Liver (tissue), 3 donors: ENCODE data around the gene RNF19B.

Experiments
- EGR1 ChIP-seq, 2 donors: IDR thresholded peaks; 2 replicates each; pipeline ENCODE4 v1.6.1; 2016 to 2018; ENCODE audit warnings: antibody characterized with exemption in 2 of 2, low read depth in 2 of 2
- FOXA1 ChIP-seq: IDR thresholded peaks from 2 replicates; pipeline ENCODE4 v1.6.1; 2016; ENCODE audit warnings: antibody characterized with exemption
- GABPA ChIP-seq, 2 donors: IDR thresholded peaks in 1 of 2; conservative IDR thresholded peaks in 1 of 2; 2 replicates each; pipeline ENCODE4 v1.6.1; 2016; ENCODE audit warnings: antibody characterized with exemption in 2 of 2, mild to moderate bottlenecking in 1 of 2, moderate library complexity in 1 of 2
- JUND ChIP-seq, 2 donors: IDR thresholded peaks; 2 replicates each; pipeline ENCODE4 v1.6.1; 2016; ENCODE audit warnings: antibody characterized with exemption in 2 of 2
- NR2F2 ChIP-seq: IDR thresholded peaks from 2 replicates; pipeline ENCODE4 v1.6.1; 2016; ENCODE audit warnings: antibody characterized with exemption
- RAD21 ChIP-seq, 2 donors: IDR thresholded peaks; 2 replicates each; pipeline ENCODE4 v1.6.1; 2016; ENCODE audit warnings: antibody characterized with exemption in 2 of 2, mild to moderate bottlenecking in 2 of 2
- SP1 ChIP-seq: IDR thresholded peaks from 2 replicates; pipeline ENCODE4 v1.6.1; 2018; ENCODE audit warnings: antibody characterized with exemption, mild to moderate bottlenecking
- YY1 ChIP-seq: IDR thresholded peaks from 2 replicates; pipeline ENCODE4 v1.6.1; 2016; ENCODE audit warnings: antibody characterized with exemption, mild to moderate bottlenecking
- ZBTB33 ChIP-seq: IDR thresholded peaks from 2 replicates; pipeline ENCODE4 v1.6.1; 2016; ENCODE audit warnings: antibody characterized with exemption
- TF ChIP-seq, protein P1 (sequence below): fragments of 150-350 bp; IDR thresholded peaks from 2 replicates; pipeline ENCODE4 v1.5.1; 2017; ENCODE audit warnings: improper control_type of control experiment, low read depth, low read length; ENCODE audit not compliant: missing input control
- TF ChIP-seq, protein P2 (sequence below): IDR thresholded peaks from 2 replicates; pipeline ENCODE4 v1.6.1; 2016; ENCODE audit warnings: antibody characterized with exemption
- TF ChIP-seq, protein P3 (sequence below): IDR thresholded peaks from 2 replicates; pipeline ENCODE4 v1.6.1; 2016; ENCODE audit warnings: antibody characterized with exemption, mild to moderate bottlenecking
- donor health status: healthy.
- donor health status: healthy.

GRCh38 chr1:33004613-33005012 lies 40.0 kb upstream of the RNF19B start:
- TF ChIP-seq, protein P1, sequence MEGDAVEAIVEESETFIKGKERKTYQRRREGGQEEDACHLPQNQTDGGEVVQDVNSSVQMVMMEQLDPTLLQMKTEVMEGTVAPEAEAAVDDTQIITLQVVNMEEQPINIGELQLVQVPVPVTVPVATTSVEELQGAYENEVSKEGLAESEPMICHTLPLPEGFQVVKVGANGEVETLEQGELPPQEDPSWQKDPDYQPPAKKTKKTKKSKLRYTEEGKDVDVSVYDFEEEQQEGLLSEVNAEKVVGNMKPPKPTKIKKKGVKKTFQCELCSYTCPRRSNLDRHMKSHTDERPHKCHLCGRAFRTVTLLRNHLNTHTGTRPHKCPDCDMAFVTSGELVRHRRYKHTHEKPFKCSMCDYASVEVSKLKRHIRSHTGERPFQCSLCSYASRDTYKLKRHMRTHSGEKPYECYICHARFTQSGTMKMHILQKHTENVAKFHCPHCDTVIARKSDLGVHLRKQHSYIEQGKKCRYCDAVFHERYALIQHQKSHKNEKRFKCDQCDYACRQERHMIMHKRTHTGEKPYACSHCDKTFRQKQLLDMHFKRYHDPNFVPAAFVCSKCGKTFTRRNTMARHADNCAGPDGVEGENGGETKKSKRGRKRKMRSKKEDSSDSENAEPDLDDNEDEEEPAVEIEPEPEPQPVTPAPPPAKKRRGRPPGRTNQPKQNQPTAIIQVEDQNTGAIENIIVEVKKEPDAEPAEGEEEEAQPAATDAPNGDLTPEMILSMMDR, result no peak
- no peak for TF ChIP-seq ZBTB33
- no peak for TF ChIP-seq GABPA (IDR thresholded peaks at IDR 0.05 in 1 of 2, conservative IDR thresholded peaks at IDR 0.05 in 1 of 2)
- TF ChIP-seq, protein P2, sequence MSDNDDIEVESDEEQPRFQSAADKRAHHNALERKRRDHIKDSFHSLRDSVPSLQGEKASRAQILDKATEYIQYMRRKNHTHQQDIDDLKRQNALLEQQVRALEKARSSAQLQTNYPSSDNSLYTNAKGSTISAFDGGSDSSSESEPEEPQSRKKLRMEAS, result no peak
- TF ChIP-seq NR2F2, result no peak
- TF ChIP-seq JUND (IDR thresholded peaks at IDR 0.05), result no peak
- no peak for TF ChIP-seq SP1
- no peak for TF ChIP-seq YY1
- TF ChIP-seq FOXA1, result no peak
- TF ChIP-seq RAD21 (IDR thresholded peaks at IDR 0.05), result no peak
- TF ChIP-seq, protein P3, sequence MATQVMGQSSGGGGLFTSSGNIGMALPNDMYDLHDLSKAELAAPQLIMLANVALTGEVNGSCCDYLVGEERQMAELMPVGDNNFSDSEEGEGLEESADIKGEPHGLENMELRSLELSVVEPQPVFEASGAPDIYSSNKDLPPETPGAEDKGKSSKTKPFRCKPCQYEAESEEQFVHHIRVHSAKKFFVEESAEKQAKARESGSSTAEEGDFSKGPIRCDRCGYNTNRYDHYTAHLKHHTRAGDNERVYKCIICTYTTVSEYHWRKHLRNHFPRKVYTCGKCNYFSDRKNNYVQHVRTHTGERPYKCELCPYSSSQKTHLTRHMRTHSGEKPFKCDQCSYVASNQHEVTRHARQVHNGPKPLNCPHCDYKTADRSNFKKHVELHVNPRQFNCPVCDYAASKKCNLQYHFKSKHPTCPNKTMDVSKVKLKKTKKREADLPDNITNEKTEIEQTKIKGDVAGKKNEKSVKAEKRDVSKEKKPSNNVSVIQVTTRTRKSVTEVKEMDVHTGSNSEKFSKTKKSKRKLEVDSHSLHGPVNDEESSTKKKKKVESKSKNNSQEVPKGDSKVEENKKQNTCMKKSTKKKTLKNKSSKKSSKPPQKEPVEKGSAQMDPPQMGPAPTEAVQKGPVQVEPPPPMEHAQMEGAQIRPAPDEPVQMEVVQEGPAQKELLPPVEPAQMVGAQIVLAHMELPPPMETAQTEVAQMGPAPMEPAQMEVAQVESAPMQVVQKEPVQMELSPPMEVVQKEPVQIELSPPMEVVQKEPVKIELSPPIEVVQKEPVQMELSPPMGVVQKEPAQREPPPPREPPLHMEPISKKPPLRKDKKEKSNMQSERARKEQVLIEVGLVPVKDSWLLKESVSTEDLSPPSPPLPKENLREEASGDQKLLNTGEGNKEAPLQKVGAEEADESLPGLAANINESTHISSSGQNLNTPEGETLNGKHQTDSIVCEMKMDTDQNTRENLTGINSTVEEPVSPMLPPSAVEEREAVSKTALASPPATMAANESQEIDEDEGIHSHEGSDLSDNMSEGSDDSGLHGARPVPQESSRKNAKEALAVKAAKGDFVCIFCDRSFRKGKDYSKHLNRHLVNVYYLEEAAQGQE, result no peak
- no peak for TF ChIP-seq EGR1 (IDR thresholded peaks at IDR 0.05; ENCODE audit: low read depth in 2 of 2)
